GM23338 (cell line): ENCODE results near the gene NEU1. TPM values are rescaled to one million over a fixed set of nuclear protein-coding genes. Genes with fewer than 3 reads are reported as not detected.

Experiments used
- ATAC-seq: fragments of 200-7000 bp; cut with Tn5 transposase; 3 replicates; pipeline ENCODE4 v1.9.1; 2020
- DNase-seq: peaks from one replicate; pipeline ENCODE4 v3.0.0-alpha.2; 2015; ENCODE audit warnings: low spot score
- H2AFZ ChIP-seq: fragments of 200-600 bp; sonication (generic); 2 replicates; pipeline ENCODE4 v1.8.0; 2016; ENCODE audit warnings: antibody characterized with exemption, mild to moderate bottlenecking, moderate library complexity
- H3F3A ChIP-seq: fragments of 200-600 bp; sonication (generic); replicated peaks from 2 replicates; pipeline ENCODE4 v1.8.0; 2017; ENCODE audit warnings: antibody characterized with exemption, mixed run types, low read depth
- H3K27ac ChIP-seq: fragments of 200-600 bp; sonication (generic); 2 replicates; pipeline ENCODE4 v1.6.1; 2016; ENCODE audit warnings: low read depth
- H3K27me3 ChIP-seq: fragments of 200-600 bp; sonication (generic); 2 replicates; pipeline ENCODE4 v1.8.0; 2016; ENCODE audit warnings: mild to moderate bottlenecking, mixed run types, moderate library complexity; ENCODE audit not compliant: insufficient read depth
- H3K36me3 ChIP-seq: fragments of 200-600 bp; sonication (generic); 2 replicates; pipeline ENCODE4 v1.8.0; 2016; ENCODE audit warnings: mild to moderate bottlenecking; ENCODE audit not compliant: insufficient read depth
- H3K4me1 ChIP-seq: fragments of 200-600 bp; sonication (generic); 2 replicates; pipeline ENCODE4 v1.8.0; 2016; ENCODE audit warnings: mild to moderate bottlenecking, moderate library complexity; ENCODE audit not compliant: insufficient read depth
- H3K4me2 ChIP-seq: fragments of 200-600 bp; sonication (generic); 2 replicates; pipeline ENCODE4 v1.7.1; 2017; ENCODE audit warnings: mixed run types
- H3K4me3 ChIP-seq: fragments of 200-600 bp; sonication (generic); 2 replicates; pipeline ENCODE4 v1.6.1; 2016; ENCODE audit warnings: mixed run types
- H3K79me2 ChIP-seq: fragments of 200-600 bp; sonication (generic); replicated peaks from 2 replicates; pipeline ENCODE4 v1.8.0; 2017; ENCODE audit warnings: mild to moderate bottlenecking; ENCODE audit not compliant: insufficient read depth
- H3K9me2 ChIP-seq: fragments of 200-600 bp; sonication (generic); 2 replicates; pipeline ENCODE4 v1.8.0; 2017; ENCODE audit not compliant: insufficient read depth
- H4K20me1 ChIP-seq: fragments of 200-600 bp; sonication (generic); replicated peaks from 2 replicates; pipeline ENCODE4 v1.8.0; 2017; ENCODE audit warnings: mild to moderate bottlenecking; ENCODE audit not compliant: insufficient read depth
- H3K27ac Mint-ChIP-seq: 2 replicates; pipeline ENCODE4 v1.8.0; 2020; ENCODE audit warnings: inconsistent platforms, mild to moderate bottlenecking, moderate library complexity, mixed read lengths
- H3K27me3 Mint-ChIP-seq: 3 replicates; pipeline ENCODE4 v1.8.0; 2022; ENCODE audit warnings: low read depth, mild to moderate bottlenecking, moderate library complexity, mixed read lengths, inconsistent platforms; ENCODE audit not compliant: insufficient read depth, poor library complexity
- H3K36me3 Mint-ChIP-seq: 3 replicates; pipeline ENCODE4 v1.8.0; 2021; ENCODE audit warnings: low read depth, mild to moderate bottlenecking, inconsistent platforms, moderate library complexity, mixed read lengths
- H3K4me1 Mint-ChIP-seq: 3 replicates; pipeline ENCODE4 v1.8.0; 2020; ENCODE audit warnings: mild to moderate bottlenecking, inconsistent platforms, mixed read lengths
- H3K4me3 Mint-ChIP-seq: 3 replicates; pipeline ENCODE4 v1.8.0; 2021; ENCODE audit warnings: moderate library complexity, mild to moderate bottlenecking, inconsistent platforms, mixed read lengths
- H3K9me3 Mint-ChIP-seq: 3 replicates; pipeline ENCODE4 v1.8.0; 2020; ENCODE audit warnings: moderate library complexity, mild to moderate bottlenecking, inconsistent platforms, mixed read lengths
- CREB1 ChIP-seq: fragments of 250-450 bp; sonication (Bioruptor Pico); IDR thresholded peaks from 2 replicates; pipeline ENCODE4 v1.5.0; 2020; ENCODE audit warnings: low read depth, mild to moderate bottlenecking, moderate library complexity
- EZH2 ChIP-seq: fragments of 200-600 bp; sonication (generic); IDR thresholded peaks from one replicate; pipeline ENCODE4 v1.8.0; 2017; ENCODE audit warnings: antibody characterized with exemption, mild to moderate bottlenecking, low read depth; ENCODE audit not compliant: unreplicated experiment
- EZH2phosphoT487 ChIP-seq: fragments of 200-600 bp; sonication (generic); IDR thresholded peaks from one replicate; pipeline ENCODE4 v1.8.1; 2018; ENCODE audit warnings: antibody characterized with exemption; ENCODE audit not compliant: unreplicated experiment
- JUNB ChIP-seq: IDR thresholded peaks from one replicate; pipeline ENCODE4 v1.6.1; 2016; ENCODE audit warnings: antibody characterized with exemption; ENCODE audit not compliant: unreplicated experiment
- NANOG ChIP-seq: IDR thresholded peaks from 2 replicates; pipeline ENCODE4 v1.6.1; 2016; ENCODE audit warnings: antibody characterized with exemption, borderline replicate concordance
- POLR2AphosphoS5 ChIP-seq: IDR thresholded peaks from 2 replicates; pipeline ENCODE4 v1.6.1; 2016; ENCODE audit warnings: antibody characterized with exemption, low read depth
- STAT1 ChIP-seq: IDR thresholded peaks from one replicate; pipeline ENCODE4 v1.6.1; 2016; ENCODE audit warnings: antibody characterized with exemption; ENCODE audit not compliant: unreplicated experiment
- ZNF114 ChIP-seq: fragments of 250-450 bp; sonication (Bioruptor Pico); IDR thresholded peaks from 2 replicates; pipeline ENCODE4 v1.5.0; 2020; ENCODE audit warnings: mild to moderate bottlenecking, moderate library complexity
- ZNF331 ChIP-seq: fragments of 250-450 bp; sonication (Bioruptor Pico); IDR thresholded peaks from 2 replicates; pipeline ENCODE4 v1.5.0; 2020; ENCODE audit warnings: low read depth, mild to moderate bottlenecking, moderate library complexity
- polyA plus RNA-seq: library from polyadenylated mRNA; unstranded; fragments of >200 nt; fragmentation: Nextera tagmentation; extraction: Ambion mirVana; gene quantifications from 2 replicates; pipeline ENCODE4 v1.2.1, GENCODE V29; 2016
- total RNA-seq: library from RNA; depleted of rRNA; stranded (reverse); fragments of >200 nt; shearing (Covaris generic); gene quantifications from 2 replicates; pipeline ENCODE4 v1.2.3, GENCODE V29; 2014
- TF ChIP-seq, protein P1 (sequence below): fragments of 250-450 bp; sonication (Bioruptor Pico); IDR thresholded peaks from 2 replicates; pipeline ENCODE4 v1.5.0; 2020; ENCODE audit warnings: mild to moderate bottlenecking, moderate library complexity
- TF ChIP-seq, protein P2 (sequence below): IDR thresholded peaks from one replicate; pipeline ENCODE4 v1.6.1; 2018; ENCODE audit warnings: antibody characterized with exemption; ENCODE audit not compliant: unreplicated experiment
- TF ChIP-seq, protein P3 (sequence below), 2 experiments: fragments of 200-600 bp in 1 of 2; sonication (generic) in 1 of 2; conservative IDR thresholded peaks; 2 replicates each; pipeline versions ENCODE4 v1.5.1 to v1.6.1; 2016 to 2017; ENCODE audit warnings: antibody characterized with exemption in 2 of 2, low read depth in 2 of 2, mild to moderate bottlenecking in 2 of 2, moderate library complexity in 1 of 2
- TF ChIP-seq, protein P4 (sequence below): IDR thresholded peaks from 2 replicates; pipeline ENCODE4 v1.6.1; 2016; ENCODE audit warnings: antibody characterized with exemption

The NEU1 gene
- total and polyA plus RNA-seq, 2 experiments from 2014 or later, result 31.4 to 47.4 TPM

DNA sequence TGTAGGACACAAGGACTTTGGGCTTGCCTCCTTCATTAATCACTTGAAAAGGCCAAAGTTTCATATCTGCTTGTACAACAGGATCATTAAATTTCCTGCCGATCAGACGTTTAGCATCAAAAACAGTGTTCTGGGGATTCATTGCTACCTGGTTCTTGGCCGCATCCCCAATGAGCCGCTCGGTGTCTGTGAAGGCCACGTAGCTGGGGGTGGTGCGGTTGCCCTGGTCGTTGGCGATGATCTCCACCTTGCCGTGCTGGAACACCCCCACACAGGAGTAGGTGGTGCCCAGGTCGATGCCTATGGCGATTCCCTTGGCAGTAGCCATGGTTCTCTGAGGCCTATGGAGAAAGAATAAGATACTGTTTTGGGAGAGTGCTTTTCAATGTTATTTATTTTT is 51.0 kb downstream of the NEU1 start:
- DNase-seq (no peak), ATAC-seq (no peak)
- TF ChIP-seq, protein P1, sequence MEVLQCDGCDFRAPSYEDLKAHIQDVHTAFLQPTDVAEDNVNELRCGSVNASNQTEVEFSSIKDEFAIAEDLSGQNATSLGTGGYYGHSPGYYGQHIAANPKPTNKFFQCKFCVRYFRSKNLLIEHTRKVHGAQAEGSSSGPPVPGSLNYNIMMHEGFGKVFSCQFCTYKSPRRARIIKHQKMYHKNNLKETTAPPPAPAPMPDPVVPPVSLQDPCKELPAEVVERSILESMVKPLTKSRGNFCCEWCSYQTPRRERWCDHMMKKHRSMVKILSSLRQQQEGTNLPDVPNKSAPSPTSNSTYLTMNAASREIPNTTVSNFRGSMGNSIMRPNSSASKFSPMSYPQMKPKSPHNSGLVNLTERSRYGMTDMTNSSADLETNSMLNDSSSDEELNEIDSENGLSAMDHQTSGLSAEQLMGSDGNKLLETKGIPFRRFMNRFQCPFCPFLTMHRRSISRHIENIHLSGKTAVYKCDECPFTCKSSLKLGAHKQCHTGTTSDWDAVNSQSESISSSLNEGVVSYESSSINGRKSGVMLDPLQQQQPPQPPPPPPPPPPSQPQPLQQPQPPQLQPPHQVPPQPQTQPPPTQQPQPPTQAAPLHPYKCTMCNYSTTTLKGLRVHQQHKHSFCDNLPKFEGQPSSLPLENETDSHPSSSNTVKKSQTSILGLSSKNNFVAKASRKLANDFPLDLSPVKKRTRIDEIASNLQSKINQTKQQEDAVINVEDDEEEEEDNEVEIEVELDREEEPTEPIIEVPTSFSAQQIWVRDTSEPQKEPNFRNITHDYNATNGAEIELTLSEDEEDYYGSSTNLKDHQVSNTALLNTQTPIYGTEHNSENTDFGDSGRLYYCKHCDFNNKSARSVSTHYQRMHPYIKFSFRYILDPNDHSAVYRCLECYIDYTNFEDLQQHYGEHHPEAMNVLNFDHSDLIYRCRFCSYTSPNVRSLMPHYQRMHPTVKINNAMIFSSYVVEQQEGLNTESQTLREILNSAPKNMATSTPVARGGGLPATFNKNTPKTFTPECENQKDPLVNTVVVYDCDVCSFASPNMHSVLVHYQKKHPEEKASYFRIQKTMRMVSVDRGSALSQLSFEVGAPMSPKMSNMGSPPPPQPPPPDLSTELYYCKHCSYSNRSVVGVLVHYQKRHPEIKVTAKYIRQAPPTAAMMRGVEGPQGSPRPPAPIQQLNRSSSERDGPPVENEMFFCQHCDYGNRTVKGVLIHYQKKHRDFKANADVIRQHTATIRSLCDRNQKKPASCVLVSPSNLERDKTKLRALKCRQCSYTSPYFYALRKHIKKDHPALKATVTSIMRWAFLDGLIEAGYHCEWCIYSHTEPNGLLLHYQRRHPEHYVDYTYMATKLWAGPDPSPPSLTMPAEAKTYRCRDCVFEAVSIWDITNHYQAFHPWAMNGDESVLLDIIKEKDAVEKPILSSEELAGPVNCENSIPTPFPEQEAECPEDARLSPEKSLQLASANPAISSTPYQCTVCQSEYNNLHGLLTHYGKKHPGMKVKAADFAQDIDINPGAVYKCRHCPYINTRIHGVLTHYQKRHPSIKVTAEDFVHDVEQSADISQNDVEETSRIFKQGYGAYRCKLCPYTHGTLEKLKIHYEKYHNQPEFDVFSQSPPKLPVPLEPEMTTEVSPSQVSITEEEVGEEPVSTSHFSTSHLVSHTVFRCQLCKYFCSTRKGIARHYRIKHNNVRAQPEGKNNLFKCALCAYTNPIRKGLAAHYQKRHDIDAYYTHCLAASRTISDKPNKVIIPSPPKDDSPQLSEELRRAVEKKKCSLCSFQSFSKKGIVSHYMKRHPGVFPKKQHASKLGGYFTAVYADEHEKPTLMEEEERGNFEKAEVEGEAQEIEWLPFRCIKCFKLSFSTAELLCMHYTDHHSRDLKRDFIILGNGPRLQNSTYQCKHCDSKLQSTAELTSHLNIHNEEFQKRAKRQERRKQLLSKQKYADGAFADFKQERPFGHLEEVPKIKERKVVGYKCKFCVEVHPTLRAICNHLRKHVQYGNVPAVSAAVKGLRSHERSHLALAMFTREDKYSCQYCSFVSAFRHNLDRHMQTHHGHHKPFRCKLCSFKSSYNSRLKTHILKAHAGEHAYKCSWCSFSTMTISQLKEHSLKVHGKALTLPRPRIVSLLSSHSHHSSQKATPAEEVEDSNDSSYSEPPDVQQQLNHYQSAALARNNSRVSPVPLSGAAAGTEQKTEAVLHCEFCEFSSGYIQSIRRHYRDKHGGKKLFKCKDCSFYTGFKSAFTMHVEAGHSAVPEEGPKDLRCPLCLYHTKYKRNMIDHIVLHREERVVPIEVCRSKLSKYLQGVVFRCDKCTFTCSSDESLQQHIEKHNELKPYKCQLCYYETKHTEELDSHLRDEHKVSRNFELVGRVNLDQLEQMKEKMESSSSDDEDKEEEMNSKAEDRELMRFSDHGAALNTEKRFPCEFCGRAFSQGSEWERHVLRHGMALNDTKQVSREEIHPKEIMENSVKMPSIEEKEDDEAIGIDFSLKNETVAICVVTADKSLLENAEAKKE (CRISPR knock-in tag), result no peak
- TF ChIP-seq, protein P2, sequence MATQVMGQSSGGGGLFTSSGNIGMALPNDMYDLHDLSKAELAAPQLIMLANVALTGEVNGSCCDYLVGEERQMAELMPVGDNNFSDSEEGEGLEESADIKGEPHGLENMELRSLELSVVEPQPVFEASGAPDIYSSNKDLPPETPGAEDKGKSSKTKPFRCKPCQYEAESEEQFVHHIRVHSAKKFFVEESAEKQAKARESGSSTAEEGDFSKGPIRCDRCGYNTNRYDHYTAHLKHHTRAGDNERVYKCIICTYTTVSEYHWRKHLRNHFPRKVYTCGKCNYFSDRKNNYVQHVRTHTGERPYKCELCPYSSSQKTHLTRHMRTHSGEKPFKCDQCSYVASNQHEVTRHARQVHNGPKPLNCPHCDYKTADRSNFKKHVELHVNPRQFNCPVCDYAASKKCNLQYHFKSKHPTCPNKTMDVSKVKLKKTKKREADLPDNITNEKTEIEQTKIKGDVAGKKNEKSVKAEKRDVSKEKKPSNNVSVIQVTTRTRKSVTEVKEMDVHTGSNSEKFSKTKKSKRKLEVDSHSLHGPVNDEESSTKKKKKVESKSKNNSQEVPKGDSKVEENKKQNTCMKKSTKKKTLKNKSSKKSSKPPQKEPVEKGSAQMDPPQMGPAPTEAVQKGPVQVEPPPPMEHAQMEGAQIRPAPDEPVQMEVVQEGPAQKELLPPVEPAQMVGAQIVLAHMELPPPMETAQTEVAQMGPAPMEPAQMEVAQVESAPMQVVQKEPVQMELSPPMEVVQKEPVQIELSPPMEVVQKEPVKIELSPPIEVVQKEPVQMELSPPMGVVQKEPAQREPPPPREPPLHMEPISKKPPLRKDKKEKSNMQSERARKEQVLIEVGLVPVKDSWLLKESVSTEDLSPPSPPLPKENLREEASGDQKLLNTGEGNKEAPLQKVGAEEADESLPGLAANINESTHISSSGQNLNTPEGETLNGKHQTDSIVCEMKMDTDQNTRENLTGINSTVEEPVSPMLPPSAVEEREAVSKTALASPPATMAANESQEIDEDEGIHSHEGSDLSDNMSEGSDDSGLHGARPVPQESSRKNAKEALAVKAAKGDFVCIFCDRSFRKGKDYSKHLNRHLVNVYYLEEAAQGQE, result no peak
- TF ChIP-seq STAT1, result no peak
- no peak for TF ChIP-seq POLR2AphosphoS5
- TF ChIP-seq EZH2phosphoT487, result no peak
- TF ChIP-seq ZNF331 (CRISPR knock-in tag), result no peak
- TF ChIP-seq CREB1, result no peak
- TF ChIP-seq, protein P3, sequence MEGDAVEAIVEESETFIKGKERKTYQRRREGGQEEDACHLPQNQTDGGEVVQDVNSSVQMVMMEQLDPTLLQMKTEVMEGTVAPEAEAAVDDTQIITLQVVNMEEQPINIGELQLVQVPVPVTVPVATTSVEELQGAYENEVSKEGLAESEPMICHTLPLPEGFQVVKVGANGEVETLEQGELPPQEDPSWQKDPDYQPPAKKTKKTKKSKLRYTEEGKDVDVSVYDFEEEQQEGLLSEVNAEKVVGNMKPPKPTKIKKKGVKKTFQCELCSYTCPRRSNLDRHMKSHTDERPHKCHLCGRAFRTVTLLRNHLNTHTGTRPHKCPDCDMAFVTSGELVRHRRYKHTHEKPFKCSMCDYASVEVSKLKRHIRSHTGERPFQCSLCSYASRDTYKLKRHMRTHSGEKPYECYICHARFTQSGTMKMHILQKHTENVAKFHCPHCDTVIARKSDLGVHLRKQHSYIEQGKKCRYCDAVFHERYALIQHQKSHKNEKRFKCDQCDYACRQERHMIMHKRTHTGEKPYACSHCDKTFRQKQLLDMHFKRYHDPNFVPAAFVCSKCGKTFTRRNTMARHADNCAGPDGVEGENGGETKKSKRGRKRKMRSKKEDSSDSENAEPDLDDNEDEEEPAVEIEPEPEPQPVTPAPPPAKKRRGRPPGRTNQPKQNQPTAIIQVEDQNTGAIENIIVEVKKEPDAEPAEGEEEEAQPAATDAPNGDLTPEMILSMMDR (conservative IDR thresholded peaks at IDR 0.05; ENCODE audit: low read depth in 2 of 2), result no peak
- TF ChIP-seq ZNF114 (CRISPR knock-in tag), result no peak
- TF ChIP-seq EZH2, result no peak
- TF ChIP-seq, protein P4, sequence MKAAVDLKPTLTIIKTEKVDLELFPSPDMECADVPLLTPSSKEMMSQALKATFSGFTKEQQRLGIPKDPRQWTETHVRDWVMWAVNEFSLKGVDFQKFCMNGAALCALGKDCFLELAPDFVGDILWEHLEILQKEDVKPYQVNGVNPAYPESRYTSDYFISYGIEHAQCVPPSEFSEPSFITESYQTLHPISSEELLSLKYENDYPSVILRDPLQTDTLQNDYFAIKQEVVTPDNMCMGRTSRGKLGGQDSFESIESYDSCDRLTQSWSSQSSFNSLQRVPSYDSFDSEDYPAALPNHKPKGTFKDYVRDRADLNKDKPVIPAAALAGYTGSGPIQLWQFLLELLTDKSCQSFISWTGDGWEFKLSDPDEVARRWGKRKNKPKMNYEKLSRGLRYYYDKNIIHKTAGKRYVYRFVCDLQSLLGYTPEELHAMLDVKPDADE, result no peak
- no peak for TF ChIP-seq NANOG
- no peak for TF ChIP-seq JUNB
- Histone ChIP-seq H3K4me3 (no peak overlapping the region), H3K79me2 (no peaks in the 10 kb centered on the region), H3K4me2 (no peak overlapping the region), H3K27me3 (no peaks in the 10 kb centered on the region), H3K27ac (no peak overlapping the region), H4K20me1 (no peaks in the 10 kb centered on the region), H3K4me1 (peaks cover 9% of the 10 kb centered on the region; the same call in 1 of the 2 replicates), H2AFZ (no peak overlapping the region), H3K36me3 (no peaks in the 10 kb centered on the region), H3F3A (0 out of 2 replicates have a peak, but pooled peaks cover 6% of the 10 kb centered on the region), H3K9me2 (no peaks in the 10 kb centered on the region)
- Mint-ChIP-seq H3K9me3 (peaks cover 4% of the 10 kb centered on the region; the same call in 2 of the 3 replicates), H3K4me1 (peaks cover 8% of the 10 kb centered on the region; the same call in 2 of the 3 replicates), H3K36me3 (peaks cover 3% of the 10 kb centered on the region; the same call in 2 of the 3 replicates), H3K27ac (no peak overlapping the region), H3K4me3 (no peak overlapping the region), H3K27me3 (peaks cover 24% of the 10 kb centered on the region)
